Naive thymus-derived CD4-positive, alpha-beta T cell (primary cell): Measurements from ENCODE around the gene ERRFI1. TPM values are rescaled to one million over a fixed set of nuclear protein-coding genes. Genes with fewer than 3 reads are reported as not detected.

ENCODE experiments used
- ATAC-seq: fragments of 150-1000 bp; cut with Tn5 transposase; 2 replicates; pipeline ENCODE4 v1.10.0; 2021; ENCODE audit warnings: mild to moderate bottlenecking, moderate library complexity
- CTCF ChIA-PET: fragments of 350-600 bp; sonication (Branson Sonifier 250); formaldehyde crosslinking; loops from one replicate; lab custom pipeline; 2021; ENCODE audit warnings: antibody characterized with exemption; lab: Charles Lee
- POLR2A ChIA-PET: fragments of 350-600 bp; sonication (Branson Sonifier 250); formaldehyde crosslinking; loops from one replicate; lab custom pipeline; 2021; ENCODE audit warnings: antibody characterized with exemption, inconsistent platforms; lab: Charles Lee
- DNase-seq, 9 donors: peaks; one replicate each; pipeline versions ENCODE4 v3.0.0 to v3.0.0-alpha.2; 2020 to 2022; ENCODE audit warnings: mixed read lengths in 1 of 9
- H3K27ac ChIP-seq: one replicate; pipeline ENCODE4 v1.7.0; 2013; ENCODE audit warnings: mild to moderate bottlenecking, low read depth, low read length, moderate library complexity
- H3K27me3 ChIP-seq, 2 donors: one replicate each; pipeline ENCODE4 v1.7.0; 2013; ENCODE audit warnings: low read length in 2 of 2, mild to moderate bottlenecking in 2 of 2, moderate library complexity in 2 of 2; ENCODE audit not compliant: control insufficient read depth in 2 of 2, insufficient read depth in 2 of 2
- H3K36me3 ChIP-seq, 3 experiments: 1 replicate in 2 of 3; 2 replicates in 1 of 3; pipeline ENCODE4 v1.7.0; 2013; ENCODE audit warnings: low read length in 3 of 3, mild to moderate bottlenecking in 3 of 3, moderate library complexity in 1 of 3; ENCODE audit not compliant: insufficient read depth in 3 of 3, control insufficient read depth in 2 of 3
- H3K4me1 ChIP-seq, 2 donors: one replicate each; pipeline ENCODE4 v1.7.0; 2013; ENCODE audit warnings: low read length in 2 of 2, mild to moderate bottlenecking in 2 of 2, moderate library complexity in 1 of 2; ENCODE audit not compliant: control insufficient read depth in 2 of 2, insufficient read depth in 2 of 2
- H3K4me3 ChIP-seq: 2 replicates; pipeline ENCODE4 v1.7.0; 2013; ENCODE audit warnings: mild to moderate bottlenecking, low read length
- H3K9me3 ChIP-seq, 3 experiments: 1 replicate in 2 of 3; 2 replicates in 1 of 3; pipeline ENCODE4 v1.7.0; 2013; ENCODE audit warnings: low read length in 3 of 3; ENCODE audit not compliant: control insufficient read depth in 2 of 3
- H3K27ac Mint-ChIP-seq, 9 donors: one replicate each; pipeline ENCODE4 v1.8.0; 2020 to 2022; ENCODE audit warnings: mixed read lengths in 9 of 9, mild to moderate bottlenecking in 8 of 9, moderate library complexity in 5 of 9, inconsistent platforms in 2 of 9
- H3K27me3 Mint-ChIP-seq, 5 donors: one replicate each; pipeline ENCODE4 v1.8.0; 2021 to 2022; ENCODE audit warnings: mixed read lengths in 5 of 5, mild to moderate bottlenecking in 1 of 5
- H3K36me3 Mint-ChIP-seq, 5 donors: one replicate each; pipeline ENCODE4 v1.8.0; 2020 to 2022; ENCODE audit warnings: mixed read lengths in 5 of 5, mild to moderate bottlenecking in 3 of 5, inconsistent platforms in 1 of 5
- H3K4me1 Mint-ChIP-seq, 7 donors: one replicate each; pipeline ENCODE4 v1.8.0; 2020 to 2022; ENCODE audit warnings: mixed read lengths in 7 of 7, mild to moderate bottlenecking in 3 of 7, inconsistent platforms in 1 of 7
- H3K4me3 Mint-ChIP-seq, 10 donors: one replicate each; pipeline ENCODE4 v1.8.0; 2020 to 2022; ENCODE audit warnings: mild to moderate bottlenecking in 10 of 10, mixed read lengths in 10 of 10, moderate library complexity in 6 of 10, inconsistent platforms in 2 of 10
- H3K9me3 Mint-ChIP-seq, 11 donors: one replicate each; pipeline ENCODE4 v1.8.0; 2020 to 2022; ENCODE audit warnings: mixed read lengths in 11 of 11, mild to moderate bottlenecking in 4 of 11, inconsistent platforms in 1 of 11, moderate library complexity in 1 of 11
- intact Hi-C, 2 donors: fragments of 100-400 bp; cut with micrococcal nuclease; formaldehyde crosslinking; loops; one replicate each; pipeline ENCODE4 v1.15.1; 2023
- polyA plus RNA-seq, 2 donors: library from polyadenylated mRNA; unstranded; fragments of 300-500 nt; fragmentation: Illumina TruSeq; gene quantifications; one replicate each; pipeline ENCODE4 v1.2.3, GENCODE V29; 2021
- total RNA-seq, 6 experiments: library from RNA in 5 of 6; stranded (reverse) in 5 of 6; gene quantifications; 1 replicate in 5 of 6; 2 replicates in 1 of 6; pipeline ENCODE4 v1.2.3 and lab custom pipeline; 2021 to 2026

The ERRFI1 gene
- total and polyA plus RNA-seq, 7 experiments from 2014 or later, result 0.18 to 1.7 (median 0.84) TPM

DNA sequence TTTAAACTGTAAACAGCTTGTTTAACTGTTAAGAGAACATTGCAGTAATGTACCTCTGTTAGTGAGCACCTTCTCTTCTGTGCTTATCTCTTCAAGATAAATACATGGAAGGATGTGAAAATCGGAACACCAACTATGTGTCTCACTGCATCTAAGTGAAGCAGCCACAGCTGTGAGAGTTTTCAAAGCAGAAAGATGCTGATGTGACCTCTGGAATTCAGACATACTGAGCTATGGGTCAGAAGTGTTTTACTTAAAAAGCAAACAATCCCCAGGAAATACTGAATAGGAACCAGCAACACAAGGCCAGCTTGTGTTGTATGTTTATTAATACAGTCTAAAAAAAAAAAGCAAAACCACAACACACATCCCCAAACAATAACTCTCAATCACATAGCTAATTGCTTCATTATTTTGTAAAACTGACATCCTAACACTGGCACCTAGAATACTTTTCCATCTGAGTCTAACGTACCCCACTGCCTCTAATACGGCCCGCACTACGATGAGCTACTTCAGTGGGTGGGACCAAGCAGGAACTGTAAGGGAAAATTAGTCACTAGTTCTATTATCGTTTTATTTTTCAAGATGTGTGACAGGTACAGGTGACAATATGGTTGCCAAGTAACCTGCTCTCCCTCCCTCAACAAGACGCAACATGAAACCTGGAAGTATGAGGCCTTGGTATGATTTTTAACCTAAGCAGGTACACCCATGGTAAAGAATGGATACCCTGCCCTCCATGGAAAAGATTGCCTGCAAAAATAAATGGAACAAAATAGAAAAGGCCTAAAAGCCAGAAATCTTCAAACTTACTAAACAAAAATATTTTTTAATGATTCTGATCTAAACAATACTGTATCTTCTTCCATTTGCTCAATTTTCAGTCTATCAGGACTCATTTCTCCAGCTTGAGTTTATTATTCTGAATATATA is 13.9 kb downstream of the ERRFI1 start:
- Histone ChIP-seq H3K27ac (no peak overlapping the region), H3K27me3 (peaks cover 0 to 7% of the 10 kb centered on the region in 2 donors), H3K36me3 (no peaks in the 10 kb centered on the region), H3K4me3 (no peak overlapping the region), H3K4me1 (no peaks in the 10 kb centered on the region), H3K9me3 (no peaks in the 10 kb centered on the region)
- POLR2A ChIA-PET, result interaction anchor here (0.7 kb wide), 1 partner anchor 13 kb away, joined by 3 read pairs; no protein-coding TSS in a partner anchor
- Mint-ChIP-seq H3K4me3 (no peak overlapping the region), H3K4me1 (peaks cover 0 to 3% (median 0%) of the 10 kb centered on the region in 7 donors), H3K27me3 (peaks cover 7 to 13% (median 11%) of the 10 kb centered on the region in 5 donors), H3K9me3 (no peaks in the 10 kb centered on the region), H3K27ac (no peak overlapping the region), H3K36me3 (peaks cover 0 to 4% (median 0%) of the 10 kb centered on the region in 5 donors)
- CTCF ChIA-PET, result interaction anchor here (0.5 to 8.6 kb wide), 5 partner anchors 9 to 336 kb away, joined by 3 to 100 read pairs (median 5); no protein-coding TSS in a partner anchor
- DNase-seq (no peak), ATAC-seq (no peak)
- intact Hi-C loops, result no loop called here

DNA sequence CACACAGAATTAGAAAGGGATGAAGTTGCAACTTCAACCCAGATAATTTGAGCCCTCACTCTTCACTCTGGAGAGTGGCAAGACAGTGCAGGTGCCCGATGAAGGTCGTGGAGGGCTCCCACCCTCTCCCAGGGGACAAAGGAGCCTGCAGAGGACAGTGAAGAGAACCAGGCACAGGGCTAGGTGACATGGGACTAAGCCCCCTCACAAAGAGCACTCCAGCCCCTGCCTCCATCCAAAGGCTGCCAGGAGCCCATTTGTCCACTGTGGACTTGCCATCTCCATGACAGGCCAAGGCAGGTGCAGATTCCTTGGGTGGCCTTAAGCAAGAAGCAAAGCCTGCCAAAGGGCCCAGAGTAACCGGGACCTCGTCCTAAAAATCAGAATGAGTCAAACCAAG is 15.1 kb downstream of the ERRFI1 start:
- ATAC-seq (no peak), DNase-seq (no peak)
- ChIA-PET POLR2A (interaction anchor here (0.7 kb wide), 1 partner anchor 14 kb away, joined by 3 read pairs; no protein-coding TSS in a partner anchor), CTCF (interaction anchor here (0.6 to 8.6 kb wide), 2 partner anchors 338 to 342 kb away, joined by 3 to 100 read pairs; no protein-coding TSS in a partner anchor)
- H3K9me3 ChIP-seq, result no peaks in the 10 kb centered on the region
- intact Hi-C loops, result no loop called here
- no peak overlapping the region for H3K4me3 Mint-ChIP-seq
- H3K27ac Mint-ChIP-seq, result no peak overlapping the region
- H3K27me3 Mint-ChIP-seq, result peaks cover 0 to 4% (median 2%) of the 10 kb centered on the region in 5 donors
- peaks cover 0 to 3% (median 0%) of the 10 kb centered on the region in 7 donors for H3K4me1 Mint-ChIP-seq
- no peak overlapping the region for H3K4me3 ChIP-seq
- H3K4me1 ChIP-seq, result no peaks in the 10 kb centered on the region
- no peak overlapping the region for H3K27ac ChIP-seq
- no peaks in the 10 kb centered on the region for H3K27me3 ChIP-seq
- peaks cover 0 to 4% (median 0%) of the 10 kb centered on the region in 5 donors for H3K36me3 Mint-ChIP-seq
- no peaks in the 10 kb centered on the region for H3K9me3 Mint-ChIP-seq
- H3K36me3 ChIP-seq, result no peaks in the 10 kb centered on the region

DNA sequence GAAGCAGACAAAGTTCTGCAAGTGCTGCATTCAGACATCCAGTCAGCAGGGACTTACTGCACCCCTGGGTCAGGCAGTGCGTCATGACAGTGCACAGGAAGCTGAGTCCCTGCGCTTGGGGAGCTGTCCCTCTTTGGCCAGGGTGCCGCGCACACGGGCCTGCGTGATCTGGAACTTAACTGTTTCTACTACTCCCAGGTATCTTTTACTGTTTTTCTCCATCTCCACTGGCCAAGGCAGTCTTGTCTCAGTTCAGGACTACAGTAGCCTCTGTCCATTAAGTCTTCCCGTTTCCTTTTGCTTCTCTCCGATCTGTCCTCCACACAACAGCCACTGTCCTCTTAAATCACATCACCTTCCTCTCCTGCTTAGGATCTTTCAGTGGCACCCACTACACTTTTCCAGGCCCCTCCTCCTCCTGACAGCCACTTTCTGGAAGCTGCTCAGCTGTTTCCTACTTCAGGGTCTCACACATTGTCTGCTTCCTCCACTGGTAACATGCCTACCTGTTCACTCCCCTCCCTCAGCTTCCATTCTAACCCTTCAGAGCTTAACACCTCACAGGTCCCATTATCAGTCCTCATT is 15.9 kb downstream of the ERRFI1 start:
- H3K9me3 Mint-ChIP-seq, result no peaks in the 10 kb centered on the region

DNA sequence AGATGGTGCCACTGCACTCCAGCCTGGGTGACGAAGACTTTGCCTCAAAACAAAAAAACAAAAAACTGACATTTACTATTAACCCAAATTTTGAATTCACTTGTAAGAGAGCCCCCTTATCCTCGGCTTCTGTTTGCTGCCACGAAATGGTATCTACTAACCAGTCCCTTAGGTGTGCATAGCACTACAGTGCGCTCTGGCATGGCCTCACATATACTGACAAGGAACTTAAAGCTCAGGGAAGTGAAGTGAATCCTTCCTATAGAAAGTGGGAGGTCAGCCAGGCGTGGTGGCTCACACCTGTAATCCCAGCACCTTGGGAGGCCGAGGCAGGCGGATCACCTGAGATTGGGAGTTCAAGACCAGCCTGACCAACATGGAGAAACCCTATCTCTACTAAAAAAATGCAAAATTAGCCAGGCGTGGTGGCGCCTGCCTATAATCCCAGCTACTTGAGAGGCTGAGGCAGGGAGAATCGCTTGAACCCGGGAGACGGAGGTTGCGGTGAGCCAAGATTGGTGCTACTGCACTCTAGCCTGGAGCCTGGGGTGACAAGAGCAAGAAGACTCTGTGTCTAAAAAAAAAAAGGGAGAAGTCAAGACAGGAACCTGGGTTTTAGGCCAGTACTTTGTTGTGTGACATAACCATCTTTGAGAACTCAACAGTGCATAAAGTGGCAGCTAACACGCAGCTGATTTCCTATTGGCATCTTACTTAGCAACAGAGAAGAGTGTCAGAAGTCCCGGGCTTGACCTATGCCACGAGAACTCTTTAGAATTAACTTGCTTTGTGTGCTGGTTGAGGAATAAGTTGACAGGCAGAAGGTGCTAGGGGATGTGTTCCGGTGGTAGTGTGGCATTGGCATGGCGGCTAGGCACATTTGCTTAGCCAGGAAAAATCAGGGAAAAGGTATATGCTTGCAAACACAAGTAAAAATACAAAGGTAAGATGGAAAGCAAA is 16.8 kb downstream of the ERRFI1 start:
- Histone ChIP-seq H3K9me3 (no peaks in the 10 kb centered on the region), H3K4me1 (no peaks in the 10 kb centered on the region), H3K27ac (no peak overlapping the region), H3K4me3 (no peak overlapping the region), H3K27me3 (no peaks in the 10 kb centered on the region), H3K36me3 (peaks cover 0 to 6% (median 0%) of the 10 kb centered on the region in 3 experiments)
- H3K4me3 Mint-ChIP-seq, result no peak overlapping the region
- CTCF ChIA-PET, result no interaction called here
- no peaks in the 10 kb centered on the region for H3K27me3 Mint-ChIP-seq
- DNase-seq (no peak), ATAC-seq (no peak)
- H3K36me3 Mint-ChIP-seq, result peaks cover 0 to 9% (median 3%) of the 10 kb centered on the region in 5 donors
- H3K9me3 Mint-ChIP-seq, result no peaks in the 10 kb centered on the region
- H3K27ac Mint-ChIP-seq, result no peak overlapping the region
- H3K4me1 Mint-ChIP-seq, result peaks cover 0 to 2% (median 0%) of the 10 kb centered on the region in 7 donors
- POLR2A ChIA-PET, result interaction anchor here (0.7 kb wide), 1 partner anchor 154 kb away, joined by 6 read pairs; no protein-coding TSS in a partner anchor
- intact Hi-C loops, result no loop called here

More for the DNA sequence above, 15.9 kb downstream of the ERRFI1 start:
- Histone ChIP-seq H3K27ac (no peak overlapping the region), H3K36me3 (no peaks in the 10 kb centered on the region), H3K4me1 (no peaks in the 10 kb centered on the region), H3K27me3 (no peaks in the 10 kb centered on the region), H3K9me3 (no peaks in the 10 kb centered on the region), H3K4me3 (no peak overlapping the region)
- no peak overlapping the region for H3K4me3 Mint-ChIP-seq
- CTCF ChIA-PET, result interaction anchor here (0.6 to 8.6 kb wide), 2 partner anchors 338 to 341 kb away, joined by 3 to 100 read pairs; no protein-coding TSS in a partner anchor
- ATAC-seq (no peak), DNase-seq (no peak)
- H3K27me3 Mint-ChIP-seq, result no peaks in the 10 kb centered on the region
- intact Hi-C loops, result no loop called here
- H3K4me1 Mint-ChIP-seq, result peaks cover 0 to 3% (median 0%) of the 10 kb centered on the region in 7 donors
- no peak overlapping the region for H3K27ac Mint-ChIP-seq
- peaks cover 0 to 4% (median 0%) of the 10 kb centered on the region in 5 donors for H3K36me3 Mint-ChIP-seq
- POLR2A ChIA-PET, result interaction anchor here (0.7 kb wide), 1 partner anchor 153 kb away, joined by 6 read pairs; no protein-coding TSS in a partner anchor

DNA sequence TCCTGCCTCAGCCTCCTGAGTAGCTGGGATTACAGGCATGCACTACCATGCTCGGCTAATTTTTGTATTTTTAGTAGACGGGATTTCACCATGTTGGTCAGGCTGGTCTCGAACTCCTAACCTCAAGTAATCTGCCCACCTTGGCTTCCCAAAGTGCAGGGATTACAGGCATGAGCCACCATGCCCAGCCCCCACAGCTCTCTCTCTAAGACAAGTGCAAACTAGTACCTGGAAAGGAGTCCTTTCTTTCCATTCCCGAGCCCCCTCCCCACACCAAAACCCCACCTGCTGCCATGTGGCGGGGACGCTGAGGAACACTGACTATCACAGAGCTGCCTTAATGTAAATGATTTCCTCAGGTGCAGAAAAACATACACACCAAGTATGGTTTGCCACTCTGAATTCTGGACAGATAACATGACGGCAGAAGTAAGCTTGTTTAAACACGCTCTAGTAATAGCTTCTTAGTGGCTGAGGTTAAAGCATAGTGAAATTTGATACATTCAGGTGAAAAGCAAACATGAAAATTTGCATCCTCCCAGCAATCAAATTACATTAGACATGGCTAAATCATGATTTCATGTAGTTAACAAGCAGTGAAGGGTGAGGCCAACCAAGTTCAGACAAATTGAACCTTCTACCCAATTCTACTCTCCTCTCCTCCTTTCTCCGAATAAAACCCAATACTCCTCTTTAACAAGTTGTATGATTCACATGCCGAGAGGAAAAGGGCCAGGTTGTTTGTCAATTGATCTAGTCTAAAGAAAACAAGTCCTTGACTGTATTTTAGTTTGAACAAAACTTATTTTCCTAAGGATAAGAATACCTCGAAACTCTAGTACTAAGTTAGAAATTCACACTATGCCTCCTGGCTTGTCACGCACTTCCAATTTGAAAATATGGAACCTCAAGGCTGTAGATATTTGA is 19.8 kb downstream of the ERRFI1 start:
- Histone ChIP-seq H3K27ac (no peak overlapping the region), H3K4me1 (no peaks in the 10 kb centered on the region), H3K4me3 (no peak overlapping the region), H3K36me3 (peaks cover 0 to 8% (median 0%) of the 10 kb centered on the region in 3 experiments), H3K9me3 (no peaks in the 10 kb centered on the region), H3K27me3 (no peaks in the 10 kb centered on the region)
- CTCF ChIA-PET, result no interaction called here
- Mint-ChIP-seq H3K27me3 (no peaks in the 10 kb centered on the region), H3K4me1 (no peaks in the 10 kb centered on the region), H3K36me3 (peaks cover 0 to 23% (median 6%) of the 10 kb centered on the region in 5 donors), H3K4me3 (no peak overlapping the region), H3K27ac (no peak overlapping the region), H3K9me3 (no peaks in the 10 kb centered on the region)
- DNase-seq (no peak), ATAC-seq (no peak)
- intact Hi-C loops, result no loop called here
- POLR2A ChIA-PET, result no interaction called here
